ENCODE results near the gene C3AR1.
"Not testable (repeated sequence)": the region's sequence is repeated elsewhere in the genome, so short reads cannot be mapped to it uniquely, and the experiment has no call there.

Gene C3AR1

GRCh38 chr12:8065991-8066594, at the start of gene C3AR1:
TSS of gene C3AR1 (minus strand) at chr12:8066359. CDS start at chr12:8060185, 6,174 bp downstream.
- DNase-seq: no peak

DNA sequence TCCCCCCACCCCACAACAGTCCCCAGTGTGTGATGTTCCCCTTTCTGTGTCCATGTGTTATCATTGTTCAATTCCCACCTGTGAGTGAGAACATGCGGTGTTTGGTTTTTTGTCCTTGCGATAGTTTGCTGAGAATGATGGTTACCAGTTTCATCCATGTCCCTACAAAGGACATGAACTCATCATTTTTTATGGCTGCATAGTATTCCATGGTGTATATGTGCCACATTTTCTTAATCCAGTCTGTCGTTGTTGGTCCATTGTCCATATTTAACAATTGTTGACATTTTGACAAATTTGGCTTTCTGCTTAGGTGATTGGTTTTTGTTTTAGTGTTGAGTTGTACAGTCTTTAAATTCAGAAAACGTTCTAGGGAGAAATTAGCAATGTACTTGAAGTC, 47.0 kb upstream of the C3AR1 start:
- DNase-seq: not testable (repeated sequence)

- peak; percentile 62 to 65 for DNase-seq
Observed at GRCh38 chr12:8108808-8109398, 42.7 kb upstream of the C3AR1 start.

DNA sequence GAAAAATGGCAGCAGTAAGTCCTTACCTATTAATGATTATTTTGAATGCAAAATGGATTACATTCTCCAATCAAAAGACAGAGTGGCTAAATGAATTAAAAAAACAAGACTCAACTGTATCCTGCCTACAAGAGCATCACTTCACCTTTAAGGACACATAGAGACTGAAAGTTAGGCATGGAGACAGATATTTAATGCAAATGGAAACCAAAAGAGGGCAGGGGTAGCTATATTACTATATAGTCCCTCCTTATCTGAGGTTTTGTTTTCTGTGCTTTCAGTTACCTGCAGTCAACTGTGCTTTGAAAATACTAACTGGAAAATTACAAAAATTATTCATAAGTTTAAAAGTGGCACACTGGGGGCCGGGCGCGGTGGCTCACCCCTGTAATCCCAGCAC, 33.1 kb upstream of the C3AR1 start:
- no peak for DNase-seq

DNA sequence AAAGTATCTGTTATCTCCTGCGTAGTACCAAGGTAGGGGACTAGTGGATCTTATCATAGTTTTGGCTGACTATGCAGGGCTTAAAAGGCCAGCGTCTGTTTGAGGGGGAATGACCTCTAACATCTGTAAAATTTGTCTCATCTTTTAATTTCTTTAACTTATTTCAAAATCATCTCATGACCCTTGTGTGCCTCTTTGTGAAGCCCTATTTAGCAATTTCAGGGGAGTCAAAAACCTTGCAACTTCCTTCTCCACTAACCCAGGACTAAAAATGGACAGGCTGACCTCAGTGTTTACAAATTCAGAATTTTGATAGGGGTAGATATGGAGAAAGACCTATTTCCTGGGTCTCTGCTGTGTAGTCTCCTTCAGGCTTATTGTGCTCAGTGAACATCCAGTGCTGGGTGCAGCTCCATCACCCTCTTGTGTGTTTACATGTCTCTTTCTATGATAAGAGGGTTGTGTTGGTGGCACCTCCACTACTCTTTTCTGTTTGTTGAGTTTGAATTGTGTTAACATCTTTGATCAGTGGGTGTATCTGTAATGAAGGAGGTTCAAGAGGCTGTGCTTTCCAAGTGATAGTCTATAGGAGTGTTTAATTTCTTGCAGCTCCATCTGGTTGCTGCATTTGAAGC, 30.2 kb upstream of the C3AR1 start:
- no peak for DNase-seq

GRCh38 chr12:8093291-8093690, 27.1 kb upstream of the C3AR1 start:
- no peak for DNase-seq

DNA sequence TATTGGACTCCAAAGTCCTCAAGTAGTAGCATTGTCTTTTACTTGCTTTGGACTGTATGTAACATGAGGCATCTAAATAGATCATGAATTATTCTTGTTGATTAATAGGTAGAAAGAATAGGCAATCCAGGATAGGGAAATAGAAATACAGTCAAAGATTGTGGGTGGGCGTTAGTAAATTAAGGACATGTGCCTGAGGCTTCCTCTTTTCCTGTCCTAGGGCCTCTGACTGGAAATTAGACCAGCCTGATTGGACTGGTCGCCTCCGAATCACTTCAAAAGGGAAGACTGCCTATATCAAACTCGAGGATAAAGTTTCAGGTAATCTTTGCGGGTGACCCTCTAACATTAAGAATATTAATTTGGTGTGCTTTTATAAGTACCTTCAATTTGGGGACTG, 23.6 kb upstream of the C3AR1 start:
- DNase-seq: no peak

DNA sequence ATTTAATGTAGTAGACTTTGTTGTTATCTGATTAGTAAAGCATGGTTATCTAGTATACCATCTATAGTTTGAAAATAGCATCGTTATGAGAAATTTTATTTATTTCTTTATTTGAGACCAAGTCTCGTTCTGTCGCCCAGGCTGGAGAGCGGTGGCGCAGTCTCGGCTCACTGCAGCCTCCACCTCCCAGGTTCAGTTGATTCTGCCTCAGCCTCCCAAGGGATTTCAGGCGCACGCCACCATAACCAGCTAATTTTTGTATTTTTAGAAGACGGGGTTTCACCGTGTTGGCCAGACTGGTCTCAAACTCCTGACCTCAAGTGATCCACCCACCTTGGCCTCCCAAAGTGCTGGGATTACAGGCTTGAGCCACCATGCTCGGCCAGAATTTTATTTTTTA, 23.1 kb upstream of the C3AR1 start:
- DNase-seq: not testable (repeated sequence)

- DNase-seq: no peak
Observed at GRCh38 chr12:8088574-8088973, 22.4 kb upstream of the C3AR1 start.

DNA sequence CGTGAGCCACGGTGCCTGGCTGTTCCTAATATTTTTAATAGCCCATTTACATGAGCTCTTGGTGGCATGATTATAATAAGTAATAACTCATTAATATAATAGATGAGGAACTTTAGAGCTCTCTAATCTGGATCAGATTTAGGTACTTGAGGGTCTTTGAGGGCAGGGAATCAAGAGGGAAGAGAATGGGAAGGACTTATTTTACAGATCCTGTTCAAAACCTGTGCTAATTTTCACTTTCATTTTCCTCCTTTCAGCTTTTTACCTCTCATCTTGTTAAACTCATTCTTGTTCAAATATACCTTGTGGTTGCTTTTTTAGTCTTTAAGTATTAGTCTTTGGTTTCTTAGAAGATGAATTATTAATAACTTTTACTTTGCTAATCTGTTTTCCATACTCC, 21.5 kb upstream of the C3AR1 start:
- DNase-seq: no peak

- not testable (repeated sequence) for DNase-seq
Observed at GRCh38 chr12:8084351-8084750, 18.2 kb upstream of the C3AR1 start.

DNA sequence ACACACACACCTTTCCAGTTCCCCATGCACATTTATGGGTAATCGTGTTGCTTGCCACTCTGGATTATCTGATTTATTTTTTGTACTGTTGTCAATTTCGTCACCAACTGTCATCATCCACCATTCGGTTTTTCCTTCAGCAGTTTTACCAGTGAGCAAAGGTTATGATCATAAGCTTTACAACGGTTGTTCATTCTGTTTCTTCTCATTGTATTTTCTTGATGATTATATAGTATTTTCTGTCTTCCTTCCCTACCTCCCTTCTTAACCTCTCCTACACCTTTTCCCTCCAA, 16.6 kb upstream of the C3AR1 start:
- no peak for DNase-seq

DNA sequence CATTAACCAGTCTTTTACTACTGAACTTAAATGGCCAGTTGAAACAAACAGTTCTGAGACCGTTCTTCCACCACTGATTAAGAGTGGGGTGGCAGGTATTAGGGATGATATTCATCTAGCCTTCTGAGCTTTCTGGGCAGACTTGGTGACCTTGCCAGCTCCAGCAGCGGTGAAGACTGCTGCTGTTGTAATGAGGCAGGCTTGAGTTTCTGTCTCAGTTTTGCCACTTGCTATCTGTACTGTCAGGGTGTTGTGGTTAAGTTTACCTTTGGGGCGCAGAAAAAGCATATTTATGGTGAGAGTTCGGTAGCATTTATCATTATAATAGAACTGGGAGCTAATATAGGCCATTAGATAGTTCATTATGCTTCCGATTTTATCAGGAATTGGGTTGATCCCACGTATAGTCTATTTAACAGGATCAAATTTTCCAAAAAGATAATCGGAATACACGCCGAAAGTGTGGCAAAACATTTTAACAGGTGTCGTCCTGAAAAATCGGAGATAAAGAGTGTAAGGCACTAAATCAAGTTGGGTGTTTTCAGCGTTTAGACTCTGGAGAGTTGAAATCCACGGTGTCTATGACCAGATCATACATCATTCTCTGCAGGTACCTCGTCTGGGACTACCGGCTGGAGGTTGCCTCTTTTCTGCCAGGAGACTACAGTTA, 15.2 kb upstream of the C3AR1 start:
- DNase-seq: no peak

GRCh38 chr12:8080120-8080519, 14.0 kb upstream of the C3AR1 start:
- no peak for DNase-seq

DNA sequence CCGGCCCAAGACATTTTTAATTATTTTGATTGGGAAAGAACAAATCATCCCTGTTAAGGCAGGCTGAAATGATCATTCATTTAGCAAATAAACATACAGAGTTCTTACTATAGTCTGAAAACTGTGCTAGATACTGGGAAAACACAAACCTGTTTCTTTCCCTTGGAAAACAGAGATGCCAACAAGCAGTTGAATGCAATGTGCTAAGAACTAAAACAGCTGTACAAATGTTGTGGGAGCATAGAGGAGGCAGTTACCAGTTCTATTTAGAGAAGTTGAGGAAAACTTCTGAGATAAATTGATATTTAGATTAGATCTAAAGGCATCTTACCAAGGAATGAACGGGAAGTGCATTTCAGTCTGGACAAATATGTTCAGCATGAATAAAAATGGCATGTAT, 12.8 kb upstream of the C3AR1 start:
- DNase-seq: no peak

- DNase-seq: peak; percentile 12 to 43
Observed at GRCh38 chr12:8078398-8078797, 12.2 kb upstream of the C3AR1 start.

GRCh38 chr12:8077207-8077606, 11.0 kb upstream of the C3AR1 start:
- DNase-seq: peak in 1 of 2 experiments; percentile 10

- DNase-seq: no peak
Observed at GRCh38 chr12:8076366-8076765, 10.2 kb upstream of the C3AR1 start.

DNA sequence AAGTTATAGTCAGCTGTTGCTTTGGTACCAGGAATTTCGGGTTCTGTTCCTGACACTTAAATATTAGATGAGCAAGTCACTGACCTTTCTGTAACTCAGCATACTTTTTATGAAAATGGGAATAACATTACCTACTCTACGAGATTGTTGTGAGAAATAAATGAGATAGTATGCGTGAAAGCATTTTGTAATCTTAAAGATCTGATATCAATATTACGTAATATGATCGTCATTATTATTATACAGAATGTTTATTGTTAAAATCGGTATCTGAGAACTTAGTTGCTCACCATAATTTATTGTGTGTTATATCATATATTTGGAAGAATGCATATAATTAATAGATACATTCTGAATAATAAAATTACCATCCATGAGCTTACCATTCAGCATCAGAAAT, 9.8 kb upstream of the C3AR1 start:
- no peak for DNase-seq

- not testable (repeated sequence) for DNase-seq
Observed at GRCh38 chr12:8071820-8072219, 5.7 kb upstream of the C3AR1 start.

- no peak for DNase-seq
Observed at GRCh38 chr12:8069582-8069981, 3.4 kb upstream of the C3AR1 start.

GRCh38 chr12:8064131-8064530, 2.0 kb downstream of the C3AR1 start:
- DNase-seq: no peak

GRCh38 chr12:8058506-8058905, 7.7 kb downstream of the C3AR1 start:
- no peak for DNase-seq

DNA sequence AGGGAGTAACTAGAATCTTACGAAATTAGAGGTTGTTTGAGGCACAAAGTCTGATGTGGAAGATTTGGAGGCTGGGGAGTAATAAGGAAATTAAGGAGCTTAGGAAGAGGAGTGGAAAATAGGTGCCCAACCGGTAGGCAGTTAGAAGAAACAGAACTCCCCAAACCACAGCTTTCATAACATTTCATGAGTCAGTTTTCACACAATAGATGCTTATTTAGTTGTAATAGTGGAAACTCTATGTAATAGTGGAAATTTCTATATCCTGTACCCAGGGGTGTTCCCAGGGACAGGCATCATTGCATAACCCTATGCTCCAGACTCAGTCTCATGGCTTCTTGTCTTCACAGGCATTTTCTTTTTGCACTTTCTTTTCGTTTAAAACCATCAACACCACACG, 8.3 kb downstream of the C3AR1 start:
- no peak for DNase-seq
